HG03565 (cell line): ENCODE measurements around the gene RIIAD1.
"Not testable (repeated sequence)": the region's sequence is repeated elsewhere in the genome, so short reads cannot be mapped to it uniquely, and the experiment has no call there.

Experiments used
- ATAC-seq: cut with Tn5 transposase; IDR thresholded peaks from one replicate; pipeline ENCODE4 v1.9.1; 2021; ENCODE audit warnings: mild to moderate bottlenecking, moderate library complexity; ENCODE audit not compliant: unreplicated experiment

The RIIAD1 gene

DNA sequence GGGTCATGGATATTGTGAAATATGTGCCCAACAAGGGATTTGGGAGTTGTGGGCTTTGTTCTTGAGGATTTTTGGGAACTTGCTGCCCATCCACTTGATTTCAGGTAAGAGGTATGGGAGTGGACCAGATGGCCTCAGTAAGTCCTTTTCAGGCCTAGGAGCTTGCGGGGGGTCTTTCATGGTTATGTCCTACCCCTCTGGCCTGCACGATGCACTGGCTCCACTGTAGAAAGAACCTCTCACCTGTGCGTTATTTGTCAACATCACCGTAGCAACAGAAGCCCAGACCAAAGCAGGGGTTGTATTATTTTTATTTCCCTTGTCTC, 8.6 kb downstream of the RIIAD1 start:
- no peak for ATAC-seq

DNA sequence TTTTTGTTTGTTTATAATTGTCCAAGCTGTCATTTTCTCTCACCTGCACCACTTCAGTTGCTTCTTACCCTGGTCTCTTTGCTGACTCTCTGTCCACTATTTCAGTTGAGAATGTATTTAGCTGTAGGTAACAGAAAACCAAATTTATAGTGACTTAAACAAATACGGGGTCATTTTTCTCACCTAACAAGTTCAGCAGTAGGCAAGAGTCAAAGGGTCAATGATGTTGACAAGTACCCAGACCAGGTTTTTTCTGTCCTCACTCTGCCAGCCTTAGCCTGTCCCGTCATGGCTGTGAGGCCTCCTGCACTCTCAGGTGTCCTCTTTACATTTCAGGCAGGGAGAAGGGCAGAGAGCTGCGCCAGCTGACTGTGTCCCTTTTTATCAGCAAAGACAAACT, 11.8 kb downstream of the RIIAD1 start:
- no peak for ATAC-seq

DNA sequence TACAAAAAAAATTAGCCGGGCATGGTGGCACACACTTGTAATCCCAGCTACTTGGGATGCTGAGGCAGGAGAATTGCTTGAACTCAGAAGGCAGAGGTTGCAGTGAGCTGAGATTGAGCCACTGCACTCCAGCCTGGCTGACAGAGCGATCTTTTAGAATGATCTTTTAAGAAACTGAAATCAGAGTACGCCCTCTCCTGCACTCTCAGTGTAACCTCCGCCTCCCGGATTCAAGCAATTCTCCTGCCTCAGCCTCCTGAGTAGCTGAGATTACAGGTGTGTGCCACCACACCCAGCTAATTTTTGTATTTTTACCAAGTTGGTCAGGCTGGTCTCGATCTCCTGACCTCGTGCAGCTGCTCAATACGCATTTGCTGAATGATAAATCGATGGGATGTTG, 12.7 kb downstream of the RIIAD1 start:
- ATAC-seq: not testable (repeated sequence)

DNA sequence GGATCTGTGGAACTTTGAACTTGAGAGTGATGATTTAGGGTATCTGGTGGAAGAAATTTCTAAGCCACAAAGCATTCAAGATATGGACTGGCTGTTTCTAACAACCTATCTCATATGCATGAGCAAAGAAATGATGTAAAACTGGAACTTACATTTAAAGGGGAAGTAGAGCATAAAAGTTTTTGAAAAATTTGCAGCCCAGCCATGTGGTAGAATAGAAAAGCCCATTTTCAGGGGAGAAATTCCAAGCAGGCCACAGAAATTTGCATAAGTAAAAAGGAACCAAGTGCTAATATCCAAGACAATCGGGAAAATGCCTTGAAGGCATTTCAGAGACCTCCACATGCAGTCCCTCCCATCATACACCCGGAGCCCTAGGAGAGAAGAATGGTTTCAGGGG, 15.7 kb downstream of the RIIAD1 start:
- no peak for ATAC-seq

DNA sequence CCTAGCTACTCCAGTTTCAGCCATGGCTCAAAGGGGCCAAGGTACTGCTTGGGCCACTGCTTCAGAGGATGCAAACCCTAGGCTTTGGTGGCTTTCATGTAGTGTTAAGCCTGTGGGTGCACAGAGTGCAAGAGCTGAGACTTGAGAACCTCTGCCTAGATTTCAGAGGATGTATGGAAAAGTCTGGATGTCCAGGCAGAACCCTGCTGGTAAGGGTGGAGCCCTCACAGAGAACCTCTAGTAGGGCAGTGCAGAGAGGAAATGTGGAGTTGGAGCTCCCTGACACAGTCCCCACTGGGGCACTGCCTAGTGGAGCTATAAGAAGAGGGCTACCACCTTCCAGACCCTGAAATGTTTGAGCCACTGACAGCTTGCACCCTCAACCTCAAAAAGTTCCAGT, 16.2 kb downstream of the RIIAD1 start:
- no peak for ATAC-seq

DNA sequence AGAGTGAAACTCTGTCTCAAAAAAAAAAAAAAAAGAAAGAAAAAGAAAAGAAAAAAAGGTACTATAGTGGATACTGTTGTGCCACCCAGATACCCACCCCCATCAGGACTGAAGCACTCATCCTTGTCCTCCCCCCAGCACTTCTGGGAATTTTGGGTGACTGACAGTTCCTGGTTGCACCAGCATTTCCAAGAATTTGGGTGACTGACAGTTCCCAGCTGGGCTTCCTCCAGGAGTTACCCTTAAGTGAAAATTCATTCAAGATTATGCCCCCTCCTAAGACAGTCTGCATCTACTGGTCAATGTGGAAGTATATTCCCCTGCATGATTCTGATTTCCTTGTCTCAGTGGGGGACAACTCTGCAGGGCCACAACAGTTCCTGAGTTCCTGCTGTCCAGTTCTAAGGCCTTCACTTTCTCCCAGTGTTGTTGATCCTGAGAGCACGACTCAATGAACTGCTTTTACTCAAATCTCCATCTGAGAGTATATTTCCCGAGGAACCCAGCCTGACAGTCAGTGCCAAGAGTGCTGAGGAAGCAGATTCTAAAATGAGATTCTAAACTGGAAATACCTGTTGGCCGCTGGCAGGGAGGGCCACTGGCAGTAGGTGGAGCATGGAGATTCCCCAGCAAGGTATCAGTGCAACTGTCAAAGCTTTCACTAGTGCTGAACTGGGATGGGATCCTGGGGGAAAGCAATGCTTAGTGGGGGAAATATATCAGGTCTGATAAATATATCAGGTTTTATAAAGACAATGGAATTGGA, 18.5 kb downstream of the RIIAD1 start:
- ATAC-seq: no peak

DNA sequence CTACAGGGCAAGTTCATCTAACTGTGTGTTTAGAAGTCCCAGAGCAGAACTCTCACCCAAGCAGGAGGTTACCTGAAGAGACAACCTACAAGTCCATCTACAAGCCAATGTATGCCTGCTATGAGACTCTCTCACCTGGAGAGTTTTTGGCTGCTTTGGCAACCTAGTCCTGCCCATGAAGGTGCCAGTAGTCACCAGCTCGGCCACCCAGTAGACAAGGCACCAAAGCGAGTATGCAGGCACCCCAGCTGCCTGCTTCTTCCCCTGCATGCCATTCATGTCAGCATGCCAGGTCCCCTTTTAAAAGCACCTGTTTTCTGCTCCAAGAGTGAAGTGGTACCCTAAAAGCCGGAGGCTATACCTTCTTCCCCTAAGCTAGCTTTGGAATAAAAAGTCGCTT, 20.2 kb downstream of the RIIAD1 start:
- ATAC-seq: no peak

DNA sequence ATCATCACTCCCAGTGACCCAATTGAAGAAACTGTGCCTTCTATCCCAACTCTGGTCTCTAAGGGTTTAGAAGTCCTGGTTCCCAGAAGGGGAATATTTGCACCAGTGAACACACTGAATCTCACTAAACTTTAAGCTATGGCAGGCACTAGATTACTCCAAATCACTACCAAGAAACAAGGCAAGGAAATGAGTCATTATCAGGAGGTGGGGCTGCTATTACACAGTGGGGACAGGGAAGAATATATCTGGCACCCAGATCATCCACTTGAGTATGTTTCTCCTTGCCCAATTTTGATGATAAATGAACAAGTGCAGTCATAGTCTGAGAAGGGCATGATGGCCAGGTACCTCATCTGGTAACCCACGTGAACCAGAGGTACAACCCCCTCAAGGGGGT, 35.0 kb downstream of the RIIAD1 start:
- no peak for ATAC-seq

DNA sequence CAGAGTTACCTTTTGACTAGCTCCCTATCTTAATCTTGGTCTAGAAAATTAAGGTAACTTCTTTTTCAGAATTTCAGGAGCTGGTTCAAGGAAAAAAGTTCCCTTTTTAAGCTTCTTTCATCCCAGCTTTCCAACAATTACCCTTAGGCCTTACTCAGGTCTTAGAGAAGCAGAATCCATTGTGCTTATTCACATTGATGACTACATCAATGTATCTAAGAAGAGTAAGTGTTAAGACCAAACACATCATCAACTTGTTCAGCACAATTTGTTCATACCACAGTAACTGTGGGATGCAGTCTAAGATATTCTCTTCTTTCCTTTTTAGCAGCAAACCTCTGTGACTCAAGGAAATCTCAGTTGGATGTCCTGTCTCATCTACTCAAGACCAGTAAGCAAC, 37.9 kb downstream of the RIIAD1 start:
- no peak for ATAC-seq

DNA sequence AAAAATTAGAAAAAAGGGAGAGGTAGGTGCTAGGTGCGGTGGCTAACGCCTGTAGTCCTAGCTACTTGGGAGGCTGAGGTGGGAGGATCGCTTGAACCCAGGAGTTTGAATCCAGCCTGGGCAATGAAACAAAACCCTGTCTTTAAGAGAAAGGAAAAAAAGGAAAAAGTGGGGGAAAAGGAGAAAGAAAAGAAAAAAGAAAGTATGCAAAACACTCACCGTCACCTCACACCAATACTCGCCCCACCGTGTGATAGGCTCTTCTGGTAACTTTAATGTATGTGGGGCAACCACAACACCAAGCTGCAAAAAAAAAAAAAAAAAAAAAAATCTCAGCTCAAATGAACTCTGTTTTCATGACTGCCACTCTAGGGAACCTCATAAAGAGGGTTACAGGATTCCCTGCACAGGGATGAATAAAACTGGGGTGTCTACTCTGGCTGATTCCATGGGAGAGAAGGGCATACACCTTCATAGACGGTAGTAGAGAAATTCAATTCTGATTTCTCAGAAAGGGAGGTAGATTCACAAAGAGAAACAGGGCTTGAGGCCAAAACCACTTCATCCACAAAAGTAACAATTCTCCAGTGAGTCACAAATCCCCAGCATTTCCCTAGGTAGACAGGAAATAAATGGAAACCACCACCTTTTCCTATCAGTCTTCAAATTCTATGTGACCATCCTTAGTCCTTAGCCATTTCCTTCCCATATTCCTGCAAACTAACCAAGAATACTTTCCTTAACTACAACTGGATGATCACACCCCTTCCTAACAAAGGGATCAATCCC, 39.5 kb downstream of the RIIAD1 start:
- no peak for ATAC-seq

DNA sequence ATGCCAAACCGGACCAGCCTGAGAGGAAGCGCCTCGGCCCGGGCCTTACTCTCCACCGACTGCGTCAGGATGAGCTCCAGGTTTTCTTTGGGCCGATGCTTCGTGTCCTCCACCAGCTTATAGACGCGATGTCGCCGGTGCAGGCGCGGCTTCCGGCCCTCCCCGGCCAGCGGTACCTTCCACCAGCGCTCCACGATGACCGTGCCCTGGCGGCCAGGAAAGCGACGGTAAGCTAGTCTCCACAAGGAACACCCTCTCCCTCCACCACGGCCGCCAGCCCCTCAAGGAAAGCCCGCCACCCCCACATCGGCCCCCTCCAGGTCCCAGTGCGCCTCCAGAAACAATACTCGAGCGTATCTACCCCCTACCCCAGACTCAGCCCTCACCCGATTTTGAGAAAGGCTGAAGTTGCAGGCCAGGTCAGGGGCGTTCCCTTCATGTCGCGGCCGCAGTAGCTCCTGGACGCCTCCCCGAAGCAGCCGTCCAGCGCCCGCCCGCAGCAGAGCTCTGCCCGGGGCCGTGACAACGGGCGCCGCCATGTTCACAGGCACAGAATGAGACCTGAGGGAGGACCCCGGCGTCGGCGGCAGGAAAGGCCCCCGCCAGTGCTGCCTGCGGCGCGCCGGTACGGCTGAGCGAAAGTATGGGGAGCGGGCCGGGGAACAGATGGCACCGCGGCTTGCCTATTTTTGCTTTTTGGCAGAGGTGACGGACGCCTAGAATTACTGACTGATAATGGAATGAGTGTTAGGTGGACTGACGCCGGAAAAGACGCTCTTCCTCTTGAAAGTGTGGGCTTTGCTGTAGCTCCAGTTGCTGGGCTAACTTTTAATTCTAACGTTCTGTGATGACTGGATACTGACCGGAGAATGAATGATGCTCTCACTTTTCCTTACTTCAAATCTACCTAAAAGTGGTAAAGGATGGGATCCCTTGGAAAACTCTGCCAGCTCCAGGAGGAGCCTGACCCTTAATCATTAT, 41.9 kb downstream of the RIIAD1 start, which contains the start of gene MRPL9:
TSS of gene MRPL9 (minus strand) at position 556 of the 981 bp plus-strand sequence. CDS start at position 539, 17 bp downstream.
- peak; percentile 76 for ATAC-seq

DNA sequence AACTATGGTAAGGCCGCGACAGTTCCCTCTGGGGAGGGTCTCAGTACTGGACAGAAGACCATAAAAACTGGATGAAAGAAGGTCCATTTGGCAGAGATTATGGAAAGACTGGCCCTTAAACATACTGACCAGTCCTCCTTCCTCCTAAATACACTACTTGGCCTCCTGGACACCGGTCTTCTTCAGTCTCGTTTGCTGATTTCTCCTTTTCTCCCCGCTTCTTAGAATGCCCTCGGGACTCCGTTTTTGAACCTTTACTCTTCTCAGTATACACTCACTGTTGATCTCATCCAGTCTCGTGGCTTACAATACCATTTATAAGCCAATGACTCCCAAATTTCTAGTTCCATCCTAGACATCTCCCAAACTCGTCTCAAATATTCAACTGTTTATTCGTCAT, 42.7 kb downstream of the RIIAD1 start:
- no peak for ATAC-seq

DNA sequence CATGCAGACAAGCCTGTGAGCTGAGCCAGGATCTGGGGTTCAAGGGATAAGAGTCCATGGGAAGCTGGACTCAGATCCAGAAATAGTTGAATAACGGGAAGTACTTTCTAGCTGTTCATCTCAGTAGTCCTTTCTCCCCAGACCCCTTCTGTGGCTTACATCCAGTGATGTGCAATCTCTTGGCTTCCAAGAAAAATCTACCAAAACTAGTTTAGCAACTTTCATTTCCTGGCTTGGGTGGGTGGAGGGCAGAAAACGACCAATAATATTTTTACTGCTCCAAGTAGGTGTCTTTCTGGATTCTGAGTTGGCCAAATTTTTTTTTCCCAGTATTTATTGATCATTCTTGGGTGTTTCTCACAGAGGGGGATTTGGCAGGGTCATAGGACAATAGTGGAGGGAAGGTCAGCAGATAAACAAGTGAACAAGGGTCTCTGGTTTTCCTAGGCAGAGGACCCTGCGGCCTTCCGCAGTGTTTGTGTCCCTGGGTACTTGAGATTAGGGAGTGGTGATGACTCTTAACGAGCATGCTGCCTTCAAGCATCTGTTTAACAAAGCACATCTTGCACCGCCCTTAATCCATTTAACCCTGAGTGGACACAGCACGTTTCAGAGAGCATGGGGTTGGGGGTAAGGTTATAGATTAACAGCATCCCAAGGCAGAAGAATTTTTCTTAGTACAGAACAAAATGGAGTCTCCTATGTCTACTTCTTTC, 47.2 kb downstream of the RIIAD1 start:
- ATAC-seq: not testable (repeated sequence)

DNA sequence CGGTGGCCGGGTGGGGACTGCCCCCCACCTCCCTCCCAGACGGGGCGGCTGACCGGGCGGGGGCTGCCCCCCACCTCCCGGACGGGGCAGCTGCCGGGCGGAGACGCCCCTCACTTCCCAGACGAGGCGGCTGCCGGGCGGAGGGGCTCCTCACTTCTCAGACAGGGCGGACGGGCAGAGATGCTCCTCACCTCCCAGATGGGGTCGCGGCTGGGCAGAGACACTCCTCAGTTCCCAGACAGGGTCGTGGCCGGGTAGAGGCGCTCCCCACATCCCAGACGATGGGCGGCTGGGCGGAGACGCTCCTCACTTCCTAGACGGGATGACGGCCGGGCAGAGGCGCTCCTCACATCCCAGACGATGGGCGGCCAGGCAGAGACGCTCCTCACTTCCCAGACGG, 47.9 kb downstream of the RIIAD1 start:
- ATAC-seq: not testable (repeated sequence)

DNA sequence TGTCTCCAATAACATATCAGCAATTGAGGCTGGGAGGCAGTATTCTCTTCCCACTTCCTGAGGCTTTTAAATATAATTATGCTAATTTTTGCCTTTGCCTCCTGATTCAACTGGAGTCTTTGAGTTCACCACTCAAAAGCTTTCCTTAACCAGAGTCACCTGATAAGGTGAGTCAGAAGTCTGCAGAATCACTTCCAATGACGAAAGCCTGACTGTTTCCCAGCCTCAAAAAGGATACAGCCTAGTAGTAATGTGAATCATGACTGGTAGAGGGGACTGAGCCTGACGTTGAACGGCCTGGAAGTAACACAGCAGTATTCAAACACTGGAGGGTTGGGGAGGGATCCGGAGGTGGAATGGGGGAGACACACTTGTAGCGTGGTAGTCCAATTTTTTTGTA, 52.4 kb downstream of the RIIAD1 start:
- ATAC-seq: no peak

DNA sequence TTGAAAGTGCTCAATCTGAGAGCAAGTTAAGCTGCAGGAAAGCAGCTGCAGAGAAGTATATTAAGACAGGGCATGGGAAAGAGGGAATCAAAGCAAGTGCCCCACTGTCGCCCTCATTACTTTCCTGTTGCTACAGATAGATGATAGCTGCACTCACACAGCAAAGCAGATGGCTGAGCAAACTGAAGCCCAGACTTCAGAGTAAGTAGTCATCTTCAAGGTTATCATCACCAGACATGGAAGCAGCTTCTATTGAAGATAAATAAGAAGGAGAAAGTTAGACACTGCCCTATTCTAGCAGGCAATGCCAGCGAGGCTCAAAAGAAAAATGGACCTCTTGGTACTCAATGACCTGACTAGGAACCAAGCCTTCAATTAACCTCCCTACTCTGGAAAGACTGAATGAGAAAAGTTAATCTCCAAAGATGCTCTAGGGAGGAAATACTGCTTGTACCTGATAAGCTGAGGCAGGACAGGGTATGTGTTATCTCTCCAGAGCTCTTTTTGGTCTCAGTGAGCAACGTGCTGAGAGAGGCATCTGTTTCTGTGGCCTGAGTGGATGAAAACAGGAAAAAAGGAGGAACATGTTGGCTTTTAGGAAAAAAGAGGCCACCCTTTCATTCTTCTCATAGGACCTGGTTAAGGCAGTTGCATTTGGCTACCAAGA, 53.1 kb downstream of the RIIAD1 start:
- no peak for ATAC-seq

DNA sequence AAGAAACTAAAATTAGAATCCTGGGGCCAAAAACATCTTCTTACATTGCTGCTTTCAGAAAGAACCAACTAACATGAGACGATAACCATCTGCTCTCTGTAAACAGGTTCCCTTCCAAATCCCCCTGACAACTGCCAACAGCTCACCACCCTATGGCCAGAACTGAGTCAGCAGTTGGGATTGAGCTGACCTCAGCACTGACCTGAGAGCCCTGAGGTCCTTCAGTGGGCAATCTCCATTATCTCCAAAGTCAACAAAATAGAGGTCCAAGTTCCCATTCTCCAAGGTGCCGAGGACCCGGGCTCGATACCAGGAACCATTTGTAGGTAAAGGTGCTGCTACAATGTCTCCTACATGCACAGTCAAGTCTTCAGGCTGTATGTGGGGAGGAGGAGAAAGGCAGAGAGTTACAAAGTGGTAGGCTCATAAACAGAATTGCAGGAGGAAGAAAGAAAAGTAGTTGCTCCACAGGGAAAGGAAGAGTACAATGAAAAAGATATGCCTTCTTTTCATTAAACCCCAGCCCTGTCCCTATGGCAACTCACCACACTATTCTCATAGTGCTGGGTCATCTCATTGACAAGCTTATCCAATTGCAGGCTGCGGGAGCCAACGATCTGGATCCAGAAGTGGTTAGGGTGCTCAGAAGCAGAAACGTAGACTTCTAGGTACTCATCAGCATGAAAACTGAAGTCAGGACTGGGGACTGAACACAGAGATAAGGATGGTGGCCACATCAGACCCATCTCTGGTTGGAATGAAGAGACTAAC, 54.8 kb downstream of the RIIAD1 start:
- no peak for ATAC-seq

DNA sequence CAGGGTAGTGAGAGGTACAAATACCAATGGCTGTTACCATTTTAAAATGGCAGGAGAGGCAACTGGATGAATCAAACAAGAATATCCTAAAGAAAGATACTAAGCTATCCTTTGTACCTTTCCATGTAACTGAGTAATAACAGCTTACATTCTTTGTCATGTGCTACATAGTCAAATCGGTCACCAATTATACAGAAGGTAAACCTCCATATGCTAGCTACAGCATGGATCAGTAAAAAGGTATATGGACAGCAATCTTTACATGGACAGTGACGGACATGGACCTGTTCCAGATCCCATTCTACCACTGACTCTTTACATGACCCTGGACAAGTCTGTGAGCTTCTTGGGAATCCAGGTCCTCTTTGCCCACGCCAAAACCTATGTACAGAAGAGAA, 55.3 kb downstream of the RIIAD1 start:
- ATAC-seq: no peak

DNA sequence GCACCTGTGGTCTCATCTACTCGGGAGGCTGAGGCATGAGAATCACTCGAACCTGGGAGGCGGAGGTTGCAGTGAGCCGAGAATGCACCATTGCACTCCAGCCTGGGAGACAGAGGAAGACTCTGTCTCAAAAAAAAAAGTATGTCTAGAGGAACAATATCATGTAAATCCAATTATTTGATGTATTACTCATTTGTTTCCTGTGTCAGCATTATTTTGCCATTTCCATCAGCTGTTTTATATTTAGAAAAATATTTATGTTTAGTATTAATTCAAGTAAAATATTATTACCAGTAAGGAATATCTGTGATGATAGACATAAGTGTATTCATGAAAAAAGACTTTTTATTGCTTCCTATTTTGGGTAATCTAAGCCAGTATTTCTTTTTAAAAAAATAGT, 56.0 kb downstream of the RIIAD1 start:
- no peak for ATAC-seq
